ENCODE measurements around the gene ZNF22.

GRCh38 chr10:45044290-45044689 lies 43.6 kb downstream of the ZNF22 start:
- TF ChIP-seq CTCF (conservative IDR thresholded peaks at IDR 0.05 in 1 of 2, IDR thresholded peaks at IDR 0.05 in 1 of 2; ENCODE audit: extremely low read depth in 1 of 2, insufficient read depth in 1 of 2, low read depth in 1 of 2, low read length in 2 of 2): no peak
- TF ChIP-seq EZH2 (IDR thresholded peaks at IDR 0.05; ENCODE audit: borderline replicate concordance, low read length): no peak
